Measurements from ENCODE around the gene KRT77. TPM values are rescaled to one million over a fixed set of nuclear protein-coding genes. Genes with fewer than 3 reads are reported as not detected.

The KRT77 gene
- total and polyA plus RNA-seq, 5 donors from 2014 or later, result not detected

DNA sequence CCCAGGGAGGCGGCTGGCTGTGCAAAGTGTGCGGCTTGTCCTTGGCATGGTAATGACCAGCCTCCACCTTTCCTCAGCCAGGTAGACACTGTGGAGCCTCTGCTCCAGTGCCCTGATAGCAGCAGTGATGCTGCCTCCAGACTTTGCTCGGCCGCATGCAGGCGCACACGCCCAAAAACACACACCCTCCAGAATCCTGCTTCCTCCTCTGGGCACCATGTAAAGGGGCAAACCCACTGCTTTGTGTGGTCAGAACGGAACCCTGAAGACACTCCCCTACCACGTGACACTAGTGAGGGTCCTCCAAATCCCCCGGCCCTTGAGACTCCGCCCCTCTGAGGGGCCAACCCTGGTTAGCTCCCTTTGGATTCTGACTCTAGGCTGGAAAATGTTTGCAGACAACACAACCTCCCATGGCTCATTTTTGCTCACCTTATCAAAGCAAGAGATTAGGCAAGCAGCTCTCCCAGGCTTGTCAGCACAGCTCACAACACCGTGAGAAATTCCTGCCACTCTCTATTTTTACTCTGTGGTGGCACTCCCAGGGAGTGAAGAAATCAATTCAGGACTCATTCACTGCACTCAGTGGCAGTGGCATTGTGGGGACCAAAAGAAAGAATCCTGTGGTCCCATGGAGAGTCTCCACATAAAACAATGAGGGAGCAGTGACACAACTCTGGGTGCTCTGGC, 4.5 kb downstream of the KRT77 start:
- peaks cover 0 to 2% (median 0%) of the 10 kb centered on the region in 7 donors for H3K9me3 Mint-ChIP-seq
- no peaks in the 10 kb centered on the region for H3K4me1 Mint-ChIP-seq
- no peak overlapping the region for H3K4me3 Mint-ChIP-seq
- H3K4me1 ChIP-seq (ENCODE audit: control insufficient read depth, insufficient read depth, low read length, poor library complexity, severe bottlenecking), result no peaks in the 10 kb centered on the region
- DNase-seq (no peak), ATAC-seq (ENCODE audit: low read depth in 2 of 2) (no peak)
- no peaks in the 10 kb centered on the region for H3K27me3 ChIP-seq (ENCODE audit: control insufficient read depth, insufficient read depth, low read length)
- no peak overlapping the region for H3K27ac ChIP-seq (ENCODE audit: insufficient read depth, low read length, poor library complexity, severe bottlenecking)
- H3K36me3 ChIP-seq (ENCODE audit: control insufficient read depth, insufficient read depth, low read length), result no peaks in the 10 kb centered on the region
- H3K4me3 ChIP-seq (ENCODE audit: low read depth, low read length), result no peak overlapping the region
- H3K9me3 ChIP-seq (ENCODE audit: control insufficient read depth in 2 of 2, low read length in 2 of 2), result no peaks in the 10 kb centered on the region
- peaks cover 13% of the 10 kb centered on the region for H3K27me3 Mint-ChIP-seq
- H3K36me3 Mint-ChIP-seq, result no peaks in the 10 kb centered on the region
- H3K27ac Mint-ChIP-seq, result no peak overlapping the region

- Mint-ChIP-seq H3K27ac (no peak overlapping the region), H3K9me3 (peaks cover 0 to 2% (median 0%) of the 10 kb centered on the region in 7 donors), H3K36me3 (no peaks in the 10 kb centered on the region), H3K4me3 (no peak overlapping the region), H3K4me1 (peaks cover 0 to 4% (median 0%) of the 10 kb centered on the region in 4 donors), H3K27me3 (peaks cover 7% of the 10 kb centered on the region)
- H3K4me1 ChIP-seq (ENCODE audit: control insufficient read depth, insufficient read depth, low read length, poor library complexity, severe bottlenecking), result no peaks in the 10 kb centered on the region
- no peaks in the 10 kb centered on the region for H3K36me3 ChIP-seq (ENCODE audit: control insufficient read depth, insufficient read depth, low read length)
- H3K4me3 ChIP-seq (ENCODE audit: low read depth, low read length), result no peak overlapping the region
- no peak overlapping the region for H3K27ac ChIP-seq (ENCODE audit: insufficient read depth, low read length, poor library complexity, severe bottlenecking)
- ATAC-seq (ENCODE audit: low read depth in 2 of 2) (no peak), DNase-seq (no peak)
- H3K9me3 ChIP-seq (ENCODE audit: control insufficient read depth in 2 of 2, low read length in 2 of 2), result no peaks in the 10 kb centered on the region
- peaks cover 6% of the 10 kb centered on the region for H3K27me3 ChIP-seq (ENCODE audit: control insufficient read depth, insufficient read depth, low read length)
These were observed 6.2 kb downstream of the KRT77 start for GRCh38 chr12:52697058-52697582.

GRCh38 chr12:52696588-52696987, 6.7 kb downstream of the KRT77 start:
- Histone ChIP-seq H3K9me3 (ENCODE audit: control insufficient read depth in 2 of 2, low read length in 2 of 2) (no peaks in the 10 kb centered on the region), H3K27ac (ENCODE audit: insufficient read depth, low read length, poor library complexity, severe bottlenecking) (no peak overlapping the region), H3K27me3 (ENCODE audit: control insufficient read depth, insufficient read depth, low read length) (peaks cover 10% of the 10 kb centered on the region), H3K4me1 (ENCODE audit: control insufficient read depth, insufficient read depth, low read length, poor library complexity, severe bottlenecking) (peaks cover 2% of the 10 kb centered on the region), H3K4me3 (ENCODE audit: low read depth, low read length) (no peak overlapping the region), H3K36me3 (ENCODE audit: control insufficient read depth, insufficient read depth, low read length) (no peaks in the 10 kb centered on the region)
- Mint-ChIP-seq H3K4me1 (peaks cover 0 to 10% (median under 1%) of the 10 kb centered on the region in 4 donors), H3K27ac (no peak overlapping the region), H3K27me3 (peaks cover 10% of the 10 kb centered on the region), H3K4me3 (no peak overlapping the region), H3K9me3 (peaks cover 0 to 2% (median 0%) of the 10 kb centered on the region in 7 donors), H3K36me3 (no peaks in the 10 kb centered on the region)
- DNase-seq (no peak), ATAC-seq (ENCODE audit: low read depth in 2 of 2) (no peak)

DNA sequence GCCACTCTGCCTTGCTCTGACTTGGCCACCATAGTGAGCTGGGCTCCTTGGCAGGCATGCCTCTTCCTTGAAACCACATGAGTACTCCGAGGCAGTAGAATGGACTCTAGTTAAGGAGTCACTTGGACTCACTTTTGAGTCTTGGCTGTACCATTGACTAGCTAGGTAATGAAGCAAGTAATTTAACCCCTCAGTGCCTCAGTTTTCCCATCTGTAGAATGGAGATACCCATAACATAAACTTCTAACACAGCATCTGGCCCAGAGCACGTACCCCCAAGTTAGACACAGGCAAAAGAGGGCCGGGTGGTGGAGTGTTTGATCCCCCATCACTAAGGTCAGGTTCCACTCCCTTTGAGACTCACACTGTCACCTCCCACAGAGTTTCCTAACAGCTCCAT, 8.3 kb downstream of the KRT77 start:
- no peak overlapping the region for H3K27ac ChIP-seq (ENCODE audit: insufficient read depth, low read length, poor library complexity, severe bottlenecking)

GRCh38 chr12:52694151-52694550, 9.2 kb downstream of the KRT77 start:
- Mint-ChIP-seq H3K27ac (no peak overlapping the region), H3K27me3 (peaks cover 26% of the 10 kb centered on the region), H3K4me1 (peaks cover 0 to 29% (median 9%) of the 10 kb centered on the region in 4 donors), H3K9me3 (peaks cover 0 to 2% (median 0%) of the 10 kb centered on the region in 7 donors), H3K36me3 (no peaks in the 10 kb centered on the region), H3K4me3 (no peak overlapping the region)
- H3K4me3 ChIP-seq (ENCODE audit: low read depth, low read length), result no peak overlapping the region
- H3K27me3 ChIP-seq (ENCODE audit: control insufficient read depth, insufficient read depth, low read length), result peaks cover 10% of the 10 kb centered on the region
- H3K9me3 ChIP-seq (ENCODE audit: control insufficient read depth in 2 of 2, low read length in 2 of 2), result no peaks in the 10 kb centered on the region
- H3K4me1 ChIP-seq (ENCODE audit: control insufficient read depth, insufficient read depth, low read length, poor library complexity, severe bottlenecking), result peaks cover 13% of the 10 kb centered on the region
- DNase-seq (no peak), ATAC-seq (ENCODE audit: low read depth in 2 of 2) (no peak)
- H3K36me3 ChIP-seq (ENCODE audit: control insufficient read depth, insufficient read depth, low read length), result no peaks in the 10 kb centered on the region
- H3K27ac ChIP-seq (ENCODE audit: insufficient read depth, low read length, poor library complexity, severe bottlenecking), result no peak overlapping the region

More for the DNA sequence above, 8.3 kb downstream of the KRT77 start:
- ATAC-seq (ENCODE audit: low read depth in 2 of 2) (no peak), DNase-seq (no peak)
- Mint-ChIP-seq H3K4me1 (peaks cover 0 to 25% (median 9%) of the 10 kb centered on the region in 4 donors), H3K4me3 (no peak overlapping the region), H3K36me3 (no peaks in the 10 kb centered on the region), H3K27ac (no peak overlapping the region), H3K9me3 (peaks cover 0 to 2% (median 0%) of the 10 kb centered on the region in 7 donors), H3K27me3 (peaks cover 24% of the 10 kb centered on the region)
- no peak overlapping the region for H3K4me3 ChIP-seq (ENCODE audit: low read depth, low read length)
- no peaks in the 10 kb centered on the region for H3K9me3 ChIP-seq (ENCODE audit: control insufficient read depth in 2 of 2, low read length in 2 of 2)
- H3K27me3 ChIP-seq (ENCODE audit: control insufficient read depth, insufficient read depth, low read length), result peaks cover 10% of the 10 kb centered on the region
- H3K36me3 ChIP-seq (ENCODE audit: control insufficient read depth, insufficient read depth, low read length), result no peaks in the 10 kb centered on the region
- H3K4me1 ChIP-seq (ENCODE audit: control insufficient read depth, insufficient read depth, low read length, poor library complexity, severe bottlenecking), result peaks cover 13% of the 10 kb centered on the region

- no peak overlapping the region for H3K27ac ChIP-seq (ENCODE audit: insufficient read depth, low read length, poor library complexity, severe bottlenecking)
- no peaks in the 10 kb centered on the region for H3K36me3 Mint-ChIP-seq
- peaks cover 0 to 2% (median 0%) of the 10 kb centered on the region in 7 donors for H3K9me3 Mint-ChIP-seq
- no peaks in the 10 kb centered on the region for H3K9me3 ChIP-seq (ENCODE audit: control insufficient read depth in 2 of 2, low read length in 2 of 2)
- H3K27me3 Mint-ChIP-seq, result peaks cover 35% of the 10 kb centered on the region
- peaks cover 13% of the 10 kb centered on the region for H3K4me1 ChIP-seq (ENCODE audit: control insufficient read depth, insufficient read depth, low read length, poor library complexity, severe bottlenecking)
- DNase-seq (no peak), ATAC-seq (ENCODE audit: low read depth in 2 of 2) (no peak)
- H3K4me3 Mint-ChIP-seq, result peak overlapping the region in 1 of 4 donors; percentile 62
- H3K36me3 ChIP-seq (ENCODE audit: control insufficient read depth, insufficient read depth, low read length), result no peaks in the 10 kb centered on the region
- peaks cover 10% of the 10 kb centered on the region for H3K27me3 ChIP-seq (ENCODE audit: control insufficient read depth, insufficient read depth, low read length)
- H3K4me1 Mint-ChIP-seq, result peaks cover 0 to 30% (median 9%) of the 10 kb centered on the region in 4 donors
- no peak overlapping the region for H3K27ac Mint-ChIP-seq
- no peak overlapping the region for H3K4me3 ChIP-seq (ENCODE audit: low read depth, low read length)
These were observed 10.1 kb downstream of the KRT77 start for GRCh38 chr12:52693261-52693660.

DNA sequence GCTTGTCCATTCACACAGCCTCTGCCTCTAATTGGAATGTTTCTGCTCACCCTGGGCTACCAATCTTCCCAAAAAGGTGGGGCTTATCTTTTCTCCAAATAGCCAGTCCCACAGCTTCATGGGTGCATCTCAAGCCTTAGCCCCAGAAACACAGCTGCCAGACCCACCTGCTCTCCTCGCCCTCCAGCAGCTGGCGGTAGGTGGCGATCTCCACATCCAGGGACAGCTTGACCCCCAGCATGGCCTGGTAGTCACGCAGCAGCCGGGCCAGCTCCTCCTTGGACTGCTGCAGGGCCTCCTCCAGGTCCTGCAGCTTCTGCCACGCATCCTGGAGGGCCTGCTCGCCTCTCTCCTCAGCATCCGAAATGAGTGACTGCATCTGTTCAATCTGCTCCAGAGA, 11.1 kb downstream of the KRT77 start:
- no peak overlapping the region for H3K4me3 ChIP-seq (ENCODE audit: low read depth, low read length)
- Mint-ChIP-seq H3K36me3 (no peaks in the 10 kb centered on the region), H3K4me1 (peaks cover 0 to 30% (median 9%) of the 10 kb centered on the region in 4 donors), H3K27me3 (peaks cover 37% of the 10 kb centered on the region), H3K4me3 (peak overlapping the region in 1 of 4 donors; percentile 55), H3K9me3 (no peaks in the 10 kb centered on the region), H3K27ac (peak overlapping the region in 1 of 3 donors; percentile 15)
- DNase-seq, result no peak
- no peak for ATAC-seq (ENCODE audit: low read depth in 2 of 2)
- peaks cover 13% of the 10 kb centered on the region for H3K4me1 ChIP-seq (ENCODE audit: control insufficient read depth, insufficient read depth, low read length, poor library complexity, severe bottlenecking)
- H3K9me3 ChIP-seq (ENCODE audit: control insufficient read depth in 2 of 2, low read length in 2 of 2), result no peaks in the 10 kb centered on the region
- H3K27me3 ChIP-seq (ENCODE audit: control insufficient read depth, insufficient read depth, low read length), result peaks cover 10% of the 10 kb centered on the region
- H3K36me3 ChIP-seq (ENCODE audit: control insufficient read depth, insufficient read depth, low read length), result no peaks in the 10 kb centered on the region
- no peak overlapping the region for H3K27ac ChIP-seq (ENCODE audit: insufficient read depth, low read length, poor library complexity, severe bottlenecking)

DNA sequence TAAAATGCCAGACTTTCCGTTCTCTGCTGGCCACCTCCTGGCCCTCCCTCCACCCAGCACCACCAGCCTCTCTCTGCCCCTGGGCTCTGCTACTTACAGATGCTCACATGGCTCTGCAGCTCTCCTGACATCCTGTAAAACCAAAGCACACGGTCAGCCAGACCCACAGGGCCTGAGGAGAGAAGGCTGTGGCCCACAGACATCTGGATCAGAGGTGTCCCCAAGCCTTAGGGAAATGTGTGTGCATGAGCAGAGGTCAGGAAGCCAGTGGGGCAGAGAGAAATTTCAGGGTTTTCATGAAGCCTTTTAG, 11.5 kb downstream of the KRT77 start:
- Mint-ChIP-seq H3K27me3 (peaks cover 37% of the 10 kb centered on the region), H3K4me1 (peaks cover 0 to 30% (median 9%) of the 10 kb centered on the region in 4 donors)
- peak overlapping the region; percentile 64 for H3K4me3 ChIP-seq (ENCODE audit: low read depth, low read length)

More for the DNA sequence above, 11.5 kb downstream of the KRT77 start:
- H3K27ac Mint-ChIP-seq, result peak overlapping the region in 2 of 3 donors; percentile 64 to 93
- Histone ChIP-seq H3K4me1 (ENCODE audit: control insufficient read depth, insufficient read depth, low read length, poor library complexity, severe bottlenecking) (peaks cover 13% of the 10 kb centered on the region), H3K36me3 (ENCODE audit: control insufficient read depth, insufficient read depth, low read length) (no peaks in the 10 kb centered on the region), H3K27me3 (ENCODE audit: control insufficient read depth, insufficient read depth, low read length) (peaks cover 10% of the 10 kb centered on the region), H3K27ac (ENCODE audit: insufficient read depth, low read length, poor library complexity, severe bottlenecking) (no peak overlapping the region), H3K9me3 (ENCODE audit: control insufficient read depth in 2 of 2, low read length in 2 of 2) (no peaks in the 10 kb centered on the region)
- no peaks in the 10 kb centered on the region for H3K36me3 Mint-ChIP-seq
- no peak for ATAC-seq (ENCODE audit: low read depth in 2 of 2)
- peak overlapping the region in 3 of 4 donors; percentile 53 to 96 (median 92) for H3K4me3 Mint-ChIP-seq
- DNase-seq, result no peak
- H3K9me3 Mint-ChIP-seq, result no peaks in the 10 kb centered on the region

Measured in CD4-positive, CD25-positive, alpha-beta regulatory T cell (primary cell).